ENCODE results near the gene SNCAIP. TPM values are rescaled to one million over a fixed set of nuclear protein-coding genes. Genes with fewer than 3 reads are reported as not detected.

The SNCAIP gene
- total RNA-seq, 4 donors from 2014 or later = 0.83 to 4.2 (median 2.9) TPM

DNA sequence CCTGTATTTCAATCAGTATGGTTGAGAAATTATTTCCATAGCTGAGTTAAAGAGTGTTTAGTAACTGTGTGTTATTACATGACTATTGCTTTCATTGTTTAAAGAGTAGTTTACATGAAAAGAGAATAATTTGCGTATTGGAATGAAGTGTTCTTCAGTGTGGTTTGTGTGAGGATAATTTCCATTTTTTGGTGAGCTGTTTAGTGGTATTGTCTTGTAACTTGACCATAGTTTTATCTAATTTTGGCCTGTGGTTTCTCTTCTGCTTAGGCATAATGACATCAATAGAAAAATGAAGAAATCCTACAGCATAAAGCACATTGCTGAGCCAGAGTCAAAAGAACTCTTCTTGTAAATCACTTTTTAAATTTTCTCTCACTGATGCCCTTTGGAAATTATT is 151.2 kb downstream of the SNCAIP start:
- DNase-seq (ENCODE audit: extremely low spot score) = no peak
- Histone ChIP-seq H3K27me3 (no peaks in the 10 kb centered on the region), H3K36me3 (no peaks in the 10 kb centered on the region), H3K9me3 (no peaks in the 10 kb centered on the region), H3K4me3 (no peak overlapping the region), H3K27ac (replicated peaks in 1 of 4) (no peak overlapping the region), H3K4me1 (no peaks in the 10 kb centered on the region)
- intact Hi-C loops (cut with DNase I) = no loop called here
- WGBS = 83% methylated on average over 1 of the region's 1 CpG
- TF ChIP-seq POLR2AphosphoS5 (IDR thresholded peaks at IDR 0.05) (no peak), CTCF (IDR thresholded peaks at IDR 0.05) (no peak), POLR2A (IDR thresholded peaks at IDR 0.05; ENCODE audit: low read depth) (no peak), EP300 (IDR thresholded peaks at IDR 0.05) (no peak)

- Histone ChIP-seq H3K4me1 (no peaks in the 10 kb centered on the region), H3K4me3 (no peak overlapping the region), H3K36me3 (no peaks in the 10 kb centered on the region), H3K27ac (replicated peaks in 1 of 4) (no peak overlapping the region), H3K27me3 (no peaks in the 10 kb centered on the region), H3K9me3 (no peaks in the 10 kb centered on the region)
- whole genome bisulfite sequencing = 85% methylated on average over 2 of the region's 2 CpGs
- TF ChIP-seq EP300 (IDR thresholded peaks at IDR 0.05) (no peak), POLR2A (IDR thresholded peaks at IDR 0.05; ENCODE audit: low read depth) (no peak), CTCF (IDR thresholded peaks at IDR 0.05) (no peak), POLR2AphosphoS5 (IDR thresholded peaks at IDR 0.05) (no peak)
- no peak for DNase-seq (ENCODE audit: extremely low spot score)
- intact Hi-C loops (cut with DNase I) = no loop called here
These were observed 152.2 kb downstream of the SNCAIP start for GRCh38 chr5:122464191-122464590.

GRCh38 chr5:122465031-122465577 is 153.1 kb downstream of the SNCAIP start:
- no peaks in the 10 kb centered on the region for H3K27me3 ChIP-seq
- TF ChIP-seq POLR2A (IDR thresholded peaks at IDR 0.05; ENCODE audit: low read depth) = no peak
- TF ChIP-seq EP300 (IDR thresholded peaks at IDR 0.05) = no peak
- TF ChIP-seq CTCF (IDR thresholded peaks at IDR 0.05) = no peak
- no peak for TF ChIP-seq POLR2AphosphoS5 (IDR thresholded peaks at IDR 0.05)
- 83% methylated on average over 7 of the region's 7 CpGs for WGBS
- H3K27ac ChIP-seq (replicated peaks in 1 of 4) = no peak overlapping the region
- no peak for DNase-seq (ENCODE audit: extremely low spot score)
- H3K9me3 ChIP-seq = no peaks in the 10 kb centered on the region
- H3K4me3 ChIP-seq = no peak overlapping the region
- H3K36me3 ChIP-seq = no peaks in the 10 kb centered on the region
- intact Hi-C loops (cut with DNase I) = no loop called here
- no peaks in the 10 kb centered on the region for H3K4me1 ChIP-seq

- TF ChIP-seq CTCF (IDR thresholded peaks at IDR 0.05) (no peak), POLR2AphosphoS5 (IDR thresholded peaks at IDR 0.05) (no peak), POLR2A (IDR thresholded peaks at IDR 0.05; ENCODE audit: low read depth) (no peak), EP300 (IDR thresholded peaks at IDR 0.05) (no peak)
- 84% methylated on average over 4 of the region's 4 CpGs for WGBS
- H3K27me3 ChIP-seq = no peaks in the 10 kb centered on the region
- no peak overlapping the region for H3K27ac ChIP-seq (replicated peaks in 1 of 4)
- H3K4me3 ChIP-seq = no peak overlapping the region
- no peaks in the 10 kb centered on the region for H3K9me3 ChIP-seq
- DNase-seq (ENCODE audit: extremely low spot score) = no peak
- no peaks in the 10 kb centered on the region for H3K4me1 ChIP-seq
- H3K36me3 ChIP-seq = no peaks in the 10 kb centered on the region
- intact Hi-C loops (cut with DNase I) = no loop called here
These were observed 154.0 kb downstream of the SNCAIP start for GRCh38 chr5:122465994-122466393.
